PFSK-1 (cell line): ENCODE data around the gene LRP6.

ENCODE experiments used
- FOXP2 ChIP-seq: optimal IDR thresholded peaks from 2 replicates; pipeline ENCODE3; 2011; ENCODE audit warnings: borderline replicate concordance, control low read depth, inconsistent platforms; ENCODE audit not compliant: insufficient read depth; ENCODE audit errors: extremely low read length, extremely low read depth
- POLR2AphosphoS5 ChIP-seq: IDR thresholded peaks from 2 replicates; pipeline ENCODE4 v1.6.1; 2012; ENCODE audit warnings: low read depth, mild to moderate bottlenecking, control low read depth, low read length, moderate library complexity
- REST ChIP-seq, 2 experiments: IDR thresholded peaks; 2 replicates each; pipeline versions ENCODE4 v1.6.1 to v1.8.0; 2011 to 2012; ENCODE audit warnings: low read depth in 2 of 2, low read length in 2 of 2, control low read depth in 1 of 2, inconsistent platforms in 1 of 2, mild to moderate bottlenecking in 1 of 2, moderate library complexity in 1 of 2; ENCODE audit not compliant: insufficient read depth in 1 of 2
- SIN3A ChIP-seq: IDR thresholded peaks from 2 replicates; pipeline ENCODE4 v1.6.1; 2012; ENCODE audit warnings: mild to moderate bottlenecking, low read length, moderate library complexity, borderline replicate concordance; ENCODE audit not compliant: insufficient read depth
- TAF1 ChIP-seq: IDR thresholded peaks from 2 replicates; pipeline ENCODE4 v1.6.1; 2012; ENCODE audit warnings: low read length, control low read depth, borderline replicate concordance; ENCODE audit not compliant: insufficient read depth

LRP6 gene

GRCh38 chr12:12206776-12207388 lies 60.0 kb downstream of the LRP6 start:
- TF ChIP-seq POLR2AphosphoS5: no peak
- no peak for TF ChIP-seq TAF1
- TF ChIP-seq REST (IDR thresholded peaks at IDR 0.05; ENCODE audit: insufficient read depth in 1 of 2, low read depth in 2 of 2, low read length in 2 of 2): no peak
- no peak for TF ChIP-seq FOXP2
- TF ChIP-seq SIN3A: no peak

- TF ChIP-seq TAF1: no peak
- no peak for TF ChIP-seq REST (IDR thresholded peaks at IDR 0.05; ENCODE audit: insufficient read depth in 1 of 2, low read depth in 2 of 2, low read length in 2 of 2)
- no peak for TF ChIP-seq FOXP2
- TF ChIP-seq POLR2AphosphoS5: no peak
- TF ChIP-seq SIN3A: no peak
These were observed 64.1 kb downstream of the LRP6 start for GRCh38 chr12:12202747-12203146.

DNA sequence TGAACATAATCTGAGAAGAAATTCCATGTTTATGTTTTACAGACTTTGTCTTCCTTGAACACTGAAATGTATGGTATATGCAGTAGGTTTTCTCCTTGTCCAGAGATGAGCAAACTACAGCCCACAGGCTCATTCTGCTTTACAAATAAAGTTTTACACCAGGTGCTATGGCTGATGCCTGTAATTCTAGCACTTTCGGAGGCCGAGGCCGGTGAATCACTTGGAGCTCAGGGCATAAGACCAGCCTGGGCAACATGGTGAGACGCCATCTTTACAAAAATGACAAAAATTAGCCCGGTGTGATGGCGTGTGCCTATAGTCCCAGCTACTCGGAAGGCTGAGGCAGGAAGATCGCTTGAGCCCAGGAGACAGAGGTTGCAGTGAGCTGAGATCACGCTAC lies 64.7 kb downstream of the LRP6 start:
- TF ChIP-seq POLR2AphosphoS5 (no peak), TAF1 (no peak), SIN3A (no peak), REST (IDR thresholded peaks at IDR 0.05; ENCODE audit: insufficient read depth in 1 of 2, low read depth in 2 of 2, low read length in 2 of 2) (no peak), FOXP2 (no peak)

DNA sequence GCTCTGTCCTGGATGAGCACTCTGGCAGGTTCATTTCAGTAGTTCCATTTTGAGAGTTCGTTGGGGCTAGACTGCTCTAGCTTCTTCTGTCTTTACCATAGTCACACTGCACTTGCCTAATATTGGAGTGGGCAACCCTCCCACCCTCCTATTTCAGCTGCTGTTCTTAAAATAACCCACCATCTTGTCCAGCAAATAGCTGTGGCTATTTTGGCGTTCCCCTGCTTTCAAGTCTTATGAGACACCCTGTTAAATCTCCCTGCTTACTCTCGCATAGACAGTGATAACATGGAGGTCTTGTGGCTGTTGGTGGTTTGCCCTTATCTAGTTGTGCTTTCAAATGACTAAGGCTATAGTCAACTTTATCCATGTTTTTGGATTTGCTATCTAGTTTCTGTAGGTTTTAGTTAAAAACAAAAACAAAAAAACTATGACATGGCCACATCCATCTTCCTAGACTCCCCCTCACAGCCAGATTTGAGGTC lies 65.5 kb downstream of the LRP6 start:
- TF ChIP-seq POLR2AphosphoS5: no peak
- TF ChIP-seq SIN3A: no peak
- TF ChIP-seq TAF1: no peak
- no peak for TF ChIP-seq FOXP2
- TF ChIP-seq REST (IDR thresholded peaks at IDR 0.05; ENCODE audit: insufficient read depth in 1 of 2, low read depth in 2 of 2, low read length in 2 of 2): no peak

DNA sequence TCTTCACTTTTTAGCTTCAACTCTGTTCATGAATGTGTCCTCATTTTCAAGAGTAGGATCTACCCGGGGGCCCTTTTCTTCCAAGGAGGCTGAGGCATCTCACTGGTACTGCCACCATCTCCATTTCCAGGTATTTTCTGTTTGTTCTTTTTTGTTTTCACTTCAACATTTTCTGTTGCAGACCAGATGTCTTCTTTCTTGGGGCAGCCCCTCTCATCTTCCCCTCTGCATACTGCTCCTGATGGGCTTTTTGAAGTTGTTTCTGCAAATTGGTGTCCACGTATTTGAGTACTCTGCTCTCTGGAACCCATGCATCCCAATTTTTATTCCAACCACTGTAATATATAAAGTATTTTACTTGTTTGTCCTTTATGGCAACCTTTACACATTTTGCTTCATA lies 66.5 kb downstream of the LRP6 start:
- TF ChIP-seq POLR2AphosphoS5 (no peak), REST (IDR thresholded peaks at IDR 0.05; ENCODE audit: insufficient read depth in 1 of 2, low read depth in 2 of 2, low read length in 2 of 2) (no peak), TAF1 (no peak), SIN3A (no peak), FOXP2 (no peak)
